NCI-H1092 (cell line): Measurements from ENCODE around the gene MTHFSD.

Source experiments
- DNase-seq: peaks from one replicate; lab custom pipeline; 2025; lab: John Stamatoyannopoulos, UW

The MTHFSD gene

DNA sequence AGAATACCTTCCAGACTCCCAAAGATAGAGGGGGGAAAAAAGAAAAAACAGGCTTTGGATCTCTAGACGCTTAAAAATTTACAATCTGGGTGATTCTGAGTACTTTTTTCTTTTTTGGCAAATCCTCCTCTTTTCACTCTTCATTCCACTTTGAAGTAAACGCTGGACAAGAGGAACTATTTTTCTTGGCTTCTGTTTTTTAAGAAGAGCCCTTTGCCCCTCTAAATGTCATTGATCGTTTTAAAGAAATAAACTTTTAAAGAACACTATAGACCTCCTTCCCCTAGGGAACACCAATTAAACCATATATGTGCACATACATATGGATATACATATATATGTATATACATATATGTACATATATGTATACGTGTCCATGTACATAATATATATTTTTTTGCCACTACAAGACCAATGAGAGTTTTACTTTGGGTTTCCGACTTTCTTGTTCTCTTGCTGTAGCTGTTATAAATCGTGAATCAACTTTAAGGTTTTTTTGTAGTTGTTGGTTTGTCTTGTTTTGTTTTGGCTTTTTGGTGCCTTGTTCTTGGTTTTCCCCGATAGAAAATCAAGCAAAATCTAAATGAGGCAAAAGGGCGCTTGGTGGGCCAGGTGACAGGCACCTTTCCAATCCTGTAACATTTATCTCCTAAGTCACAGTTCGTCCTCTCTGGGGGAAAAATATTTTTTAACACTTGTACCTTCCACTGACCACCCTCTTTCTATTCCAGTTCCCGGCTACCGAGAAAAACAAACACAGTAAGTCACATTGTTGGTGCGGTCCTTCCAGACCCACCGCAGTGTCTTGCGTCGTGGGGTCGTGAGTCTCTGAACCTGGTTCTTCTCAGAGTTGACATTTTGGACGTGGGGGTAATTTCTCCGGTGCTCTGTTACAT is 40.3 kb downstream of the MTHFSD start:
- no peak for DNase-seq

DNA sequence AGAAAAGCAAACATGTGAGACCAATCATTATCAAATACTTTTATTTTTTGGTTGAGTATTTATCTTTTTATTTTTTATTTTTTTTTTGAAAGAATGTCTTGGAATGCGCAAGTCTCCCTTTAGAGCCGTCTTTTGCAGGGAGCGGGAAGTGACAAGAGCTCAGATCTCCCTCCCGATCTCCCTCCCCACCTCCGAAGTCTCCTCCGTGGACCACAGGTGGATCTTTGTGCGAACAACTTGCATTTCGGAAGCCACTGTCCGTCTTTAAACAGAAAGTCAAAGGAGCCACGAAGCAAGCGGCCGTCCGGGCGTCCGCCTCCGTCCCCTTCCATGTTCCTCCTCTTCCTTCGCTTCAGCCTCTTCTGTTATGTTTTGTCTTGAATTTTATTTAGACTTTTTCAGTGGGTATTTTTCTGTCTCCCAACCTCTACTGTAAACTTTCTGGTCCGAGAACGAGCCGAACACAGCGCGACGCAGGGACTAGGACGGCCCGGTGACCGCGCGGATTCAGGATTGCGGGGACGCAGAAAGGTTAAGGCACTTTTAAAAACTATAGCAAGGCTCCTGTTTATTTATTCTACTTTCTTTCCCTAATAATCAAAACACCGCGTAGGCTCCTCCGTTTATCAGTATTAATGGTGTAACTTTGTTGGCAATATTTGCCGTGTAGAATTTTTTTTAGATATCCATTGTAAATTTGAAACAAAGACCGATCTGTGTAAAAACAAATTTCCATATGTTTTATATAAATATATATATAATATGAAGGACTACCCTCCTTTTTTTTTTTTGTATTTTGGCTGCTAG is 41.4 kb downstream of the MTHFSD start:
- no peak for DNase-seq

DNA sequence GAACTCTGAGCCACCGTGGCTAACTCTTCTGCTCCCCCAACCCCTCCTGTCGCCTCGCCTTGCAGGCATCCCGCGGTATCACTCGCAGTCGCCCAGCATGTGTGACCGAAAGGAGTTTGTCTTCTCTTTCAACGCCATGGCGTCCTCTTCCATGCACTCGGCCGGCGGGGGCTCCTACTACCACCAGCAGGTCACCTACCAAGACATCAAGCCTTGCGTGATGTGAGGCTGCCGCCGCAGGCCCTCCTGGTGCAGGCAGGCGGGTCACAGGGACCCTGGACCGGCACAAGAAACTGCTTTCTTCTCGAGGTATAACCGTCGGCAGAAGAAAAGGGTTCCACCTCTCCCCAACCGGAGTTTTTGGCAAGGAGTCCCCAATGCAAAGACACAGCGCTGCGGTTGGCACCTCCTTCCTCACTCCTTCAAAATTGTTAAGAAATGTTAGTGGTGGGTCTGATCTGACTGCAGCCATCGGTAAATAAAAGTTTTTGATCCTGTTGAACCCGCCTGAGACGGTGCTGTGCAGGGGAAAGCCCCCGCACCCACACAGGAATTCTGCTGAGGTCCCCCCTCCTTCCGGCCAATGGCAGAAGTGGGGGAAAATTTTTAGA is 42.1 kb downstream of the MTHFSD start:
- DNase-seq = no peak

DNA sequence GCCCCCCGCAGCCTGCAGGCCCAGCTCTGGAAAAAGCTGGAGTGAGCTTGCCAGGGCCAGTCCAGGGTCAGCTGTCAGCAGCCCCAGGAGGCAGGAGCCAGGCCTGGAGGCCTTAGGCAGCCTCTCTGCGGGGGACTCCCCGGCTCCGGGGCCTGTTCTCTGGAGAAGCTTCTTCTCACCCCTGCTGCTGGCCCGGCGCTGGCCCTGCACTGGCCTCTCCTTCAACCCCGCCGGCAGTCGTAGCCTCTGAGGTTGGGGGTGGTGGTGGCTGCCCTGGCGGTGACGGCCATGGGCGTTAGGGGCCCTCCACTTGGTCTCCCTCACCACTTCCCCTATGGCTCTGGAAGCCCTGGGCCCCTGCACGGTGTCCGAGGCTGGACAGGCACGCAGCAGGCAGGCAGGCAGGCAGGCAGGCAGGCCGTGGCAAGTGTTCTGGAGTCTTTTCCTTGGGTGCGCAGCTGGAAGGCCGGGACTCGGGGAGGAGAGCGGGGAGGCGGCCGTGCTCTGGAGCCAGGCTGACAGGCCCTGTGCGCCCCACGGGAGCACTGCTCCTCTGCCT is 42.7 kb downstream of the MTHFSD start:
- no peak for DNase-seq

DNA sequence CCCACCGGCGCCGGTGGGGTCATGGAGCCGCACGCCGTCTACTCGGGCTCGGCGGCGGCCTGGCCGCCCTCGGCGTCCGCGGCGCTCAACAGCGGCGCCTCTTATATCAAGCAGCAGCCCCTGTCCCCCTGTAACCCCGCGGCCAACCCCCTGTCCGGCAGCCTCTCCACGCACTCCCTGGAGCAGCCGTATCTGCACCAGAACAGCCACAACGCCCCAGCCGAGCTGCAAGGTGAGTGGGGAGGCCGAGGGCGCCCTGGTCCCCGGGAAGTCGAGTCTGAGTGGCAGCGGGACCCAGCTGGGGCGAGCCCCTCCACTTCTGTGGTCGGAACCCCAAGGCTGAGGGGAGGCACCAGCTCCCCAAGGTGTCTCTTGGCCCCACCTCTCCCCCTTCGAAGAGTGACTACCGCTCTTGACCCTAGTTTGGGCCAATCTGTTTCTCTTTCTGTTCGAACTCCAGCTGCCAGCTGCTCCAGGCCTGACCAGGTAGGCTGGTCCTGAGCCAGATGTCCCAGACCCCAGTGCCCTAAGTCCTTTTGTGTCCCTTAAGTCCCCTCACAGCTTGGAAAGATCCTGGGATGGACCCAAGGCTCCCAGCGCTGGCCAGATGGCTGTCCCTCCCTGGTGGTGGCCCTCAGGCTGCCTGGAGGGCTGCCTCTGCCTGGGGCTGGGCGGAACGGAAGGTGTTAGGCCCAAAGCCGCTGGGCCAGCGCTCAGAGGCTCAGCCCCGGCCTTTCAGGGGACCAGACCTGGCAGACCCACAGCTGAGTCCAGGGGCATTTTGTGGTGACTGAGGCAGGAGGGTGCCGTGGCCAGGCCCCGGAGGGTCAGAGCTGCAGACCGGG is 43.5 kb downstream of the MTHFSD start:
- DNase-seq = no peak

DNA sequence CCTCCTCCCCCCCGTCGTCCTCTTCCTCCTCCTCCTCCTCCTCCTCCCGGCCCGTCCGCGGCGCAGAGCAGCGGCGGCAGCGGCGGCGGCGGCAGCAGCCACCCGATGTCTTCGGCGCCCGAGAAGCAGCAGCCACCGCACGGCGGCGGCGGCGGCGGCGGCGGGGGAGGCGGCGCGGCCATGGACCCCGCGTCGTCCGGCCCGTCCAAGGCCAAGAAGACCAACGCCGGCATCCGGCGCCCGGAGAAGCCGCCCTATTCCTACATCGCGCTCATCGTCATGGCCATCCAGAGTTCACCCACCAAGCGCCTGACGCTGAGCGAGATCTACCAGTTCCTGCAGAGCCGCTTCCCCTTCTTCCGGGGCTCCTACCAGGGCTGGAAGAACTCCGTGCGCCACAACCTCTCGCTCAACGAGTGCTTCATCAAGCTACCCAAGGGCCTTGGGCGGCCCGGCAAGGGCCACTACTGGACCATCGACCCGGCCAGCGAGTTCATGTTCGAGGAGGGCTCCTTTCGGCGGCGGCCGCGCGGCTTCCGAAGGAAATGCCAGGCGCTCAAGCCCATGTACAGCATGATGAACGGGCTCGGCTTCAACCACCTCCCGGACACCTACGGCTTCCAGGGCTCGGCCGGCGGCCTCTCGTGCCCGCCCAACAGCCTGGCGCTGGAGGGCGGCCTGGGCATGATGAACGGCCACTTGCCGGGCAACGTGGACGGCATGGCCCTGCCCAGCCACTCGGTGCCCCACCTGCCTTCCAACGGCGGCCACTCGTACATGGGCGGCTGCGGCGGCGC is 44.4 kb downstream of the MTHFSD start, which contains the start of gene FOXF1:
Gene FOXF1, plus strand, starts transcription at position 63 of the 797 bp plus-strand sequence. Its CDS starts 43 bp downstream, at position 106.
- no peak for DNase-seq

DNA sequence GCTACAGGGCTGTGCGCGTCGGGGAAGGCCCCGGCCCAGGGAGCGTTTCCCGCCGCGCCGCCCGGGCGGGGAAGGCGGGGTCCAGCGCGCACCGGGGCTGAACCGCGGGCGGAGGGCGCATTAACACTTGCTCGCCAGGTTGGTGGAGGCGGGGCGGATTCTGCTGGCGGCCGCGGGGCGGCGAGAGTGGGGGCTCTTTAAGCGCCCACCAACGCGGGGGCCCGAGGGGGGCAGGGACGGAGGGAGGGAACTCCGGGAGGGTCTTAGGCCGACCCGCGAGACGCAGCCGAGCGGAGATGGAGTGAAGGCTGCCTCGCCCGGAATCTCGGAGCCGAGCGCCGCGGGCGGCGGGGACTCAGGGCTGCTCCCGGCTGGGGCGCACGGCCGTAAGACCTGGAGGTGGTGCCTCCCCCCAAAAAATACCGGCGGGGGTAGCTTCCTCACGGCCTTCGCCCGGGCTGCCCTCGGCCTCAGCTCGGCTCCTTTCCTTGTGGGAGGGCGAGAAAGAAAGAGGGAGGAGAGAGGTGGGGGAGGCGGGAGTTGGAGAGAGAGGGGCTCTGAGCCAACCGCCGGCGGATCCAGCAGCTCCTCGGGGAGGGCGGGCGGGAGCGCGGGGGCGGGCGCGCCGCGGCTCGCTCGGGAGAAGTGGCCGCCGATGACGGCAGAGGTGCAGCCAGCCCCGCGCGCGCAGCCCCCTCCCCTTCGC is 45.1 kb downstream of the MTHFSD start:
- DNase-seq = no peak

DNA sequence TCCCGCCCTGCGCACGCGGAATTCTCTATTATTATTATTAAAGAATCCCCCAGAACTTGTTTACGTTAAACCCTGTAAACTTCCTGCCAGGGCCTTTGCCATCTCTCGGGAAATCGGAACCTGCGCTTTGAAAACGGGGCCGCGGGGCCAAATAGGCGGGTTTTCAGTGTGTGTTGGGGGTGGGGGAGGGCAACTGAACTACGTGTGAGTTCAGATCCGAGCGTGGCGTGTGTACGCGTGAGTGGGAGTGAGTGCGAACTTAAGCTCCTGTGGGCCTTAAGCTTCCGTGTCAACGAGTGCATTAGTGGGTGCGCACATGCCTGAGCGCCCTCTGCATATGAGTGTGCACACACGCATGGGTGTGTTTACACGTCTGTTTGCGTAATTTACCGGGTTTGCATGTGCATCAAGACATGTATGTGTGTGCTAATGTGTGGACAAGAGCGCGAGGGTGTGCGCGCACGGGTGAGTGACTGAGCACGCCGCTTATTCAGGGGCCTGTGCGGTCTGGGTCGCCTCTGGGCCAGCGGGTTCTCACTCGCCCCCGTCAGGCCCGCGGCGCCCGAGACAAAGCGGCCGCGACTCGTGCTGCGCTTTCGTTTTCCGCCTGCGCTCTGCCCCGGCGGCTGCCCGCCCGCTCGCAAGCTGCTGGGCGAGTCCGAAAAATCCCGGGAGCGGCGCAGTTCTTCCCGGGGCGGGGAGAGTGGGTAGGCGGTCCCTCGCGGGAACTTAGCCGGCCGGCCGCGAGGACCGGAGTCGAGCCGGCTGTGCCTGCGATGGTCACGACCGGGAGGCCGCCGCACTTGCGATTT is 45.9 kb downstream of the MTHFSD start:
- no peak for DNase-seq

DNA sequence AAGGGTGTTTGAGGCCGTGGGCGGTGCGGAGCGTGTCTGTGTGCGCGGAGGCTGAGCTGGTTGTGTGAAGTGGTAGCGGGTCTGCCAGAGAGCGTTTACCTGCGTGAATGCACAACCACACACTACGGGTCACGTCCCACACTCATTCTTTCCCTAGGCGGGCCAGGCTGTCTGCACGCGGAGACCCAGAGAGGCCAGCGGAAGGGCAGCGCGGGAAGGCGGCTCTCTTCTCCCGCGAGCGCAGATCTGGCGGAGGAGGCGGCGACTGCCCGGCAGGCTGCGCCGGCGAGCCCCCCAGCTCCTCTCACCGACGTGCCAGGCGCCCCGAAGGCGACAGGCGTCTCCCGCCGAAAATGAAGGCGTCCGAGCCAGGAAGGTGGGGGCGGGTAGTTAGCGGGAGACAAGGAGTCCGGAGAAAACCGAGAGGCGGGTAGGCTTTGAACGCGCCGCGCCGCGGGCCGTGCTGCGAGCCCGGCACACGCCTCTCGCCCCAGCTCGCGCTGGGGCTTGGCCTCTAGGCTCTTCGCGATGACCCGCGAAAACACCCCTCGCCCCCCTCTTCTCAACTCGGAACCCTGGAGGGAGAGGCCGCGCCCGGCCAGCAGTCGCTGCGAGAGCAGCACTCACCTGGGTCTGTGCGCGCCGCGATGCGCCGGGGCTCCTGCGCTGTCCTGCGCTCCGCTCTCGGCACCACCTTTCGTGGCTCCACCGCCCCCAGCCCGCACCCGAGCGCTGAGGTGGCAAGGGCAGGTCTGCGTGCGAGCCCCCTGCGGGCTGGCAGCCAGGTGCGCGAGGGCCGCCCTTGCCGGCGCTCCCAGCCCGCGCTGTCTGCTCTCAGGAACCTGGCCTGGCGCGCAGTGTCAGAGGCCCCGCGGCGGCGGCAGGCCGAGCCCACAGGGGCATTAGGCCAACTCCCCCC is 46.7 kb downstream of the MTHFSD start:
- no peak for DNase-seq

DNA sequence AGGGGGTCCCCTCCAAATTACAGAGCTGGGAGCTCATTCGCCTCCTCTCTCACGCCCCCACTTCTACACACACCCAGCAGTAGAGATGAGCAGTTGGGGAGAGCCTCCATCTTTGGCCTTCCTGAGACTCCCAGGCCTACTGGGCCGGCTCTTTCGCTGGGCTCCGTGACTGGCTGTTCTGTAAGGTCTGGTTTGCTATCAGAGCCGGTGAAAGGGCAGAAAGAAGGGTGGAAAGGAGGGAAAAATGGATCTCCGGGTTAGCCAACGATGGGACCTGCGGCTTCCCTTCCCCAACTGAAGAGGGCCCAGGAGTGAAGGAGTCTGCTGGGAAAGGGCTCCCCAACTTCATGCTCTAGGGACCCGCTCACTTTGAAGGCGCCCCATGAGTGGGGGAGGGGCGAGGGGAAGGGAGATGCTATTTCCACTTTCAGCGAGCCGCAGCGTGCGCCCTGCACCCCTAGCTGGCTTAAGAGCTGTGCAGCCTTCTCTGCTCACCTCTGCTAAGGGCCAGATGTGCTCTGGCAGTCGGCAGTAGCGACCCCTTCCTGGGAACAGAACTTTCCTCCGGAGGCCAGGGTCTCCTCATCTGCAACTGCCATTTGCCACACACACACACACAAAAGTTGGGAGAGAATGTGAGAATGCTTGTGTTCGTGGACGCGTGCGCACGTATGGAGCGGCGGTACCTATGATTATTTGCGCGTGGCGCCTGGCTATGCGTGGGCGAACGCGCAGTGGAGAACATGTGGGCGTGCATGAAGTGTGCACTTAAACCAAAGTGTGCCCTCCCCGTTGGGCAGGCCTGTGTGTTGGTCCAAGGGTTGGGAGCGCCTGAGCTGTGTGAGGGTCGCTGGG is 47.6 kb downstream of the MTHFSD start:
- no peak for DNase-seq

DNA sequence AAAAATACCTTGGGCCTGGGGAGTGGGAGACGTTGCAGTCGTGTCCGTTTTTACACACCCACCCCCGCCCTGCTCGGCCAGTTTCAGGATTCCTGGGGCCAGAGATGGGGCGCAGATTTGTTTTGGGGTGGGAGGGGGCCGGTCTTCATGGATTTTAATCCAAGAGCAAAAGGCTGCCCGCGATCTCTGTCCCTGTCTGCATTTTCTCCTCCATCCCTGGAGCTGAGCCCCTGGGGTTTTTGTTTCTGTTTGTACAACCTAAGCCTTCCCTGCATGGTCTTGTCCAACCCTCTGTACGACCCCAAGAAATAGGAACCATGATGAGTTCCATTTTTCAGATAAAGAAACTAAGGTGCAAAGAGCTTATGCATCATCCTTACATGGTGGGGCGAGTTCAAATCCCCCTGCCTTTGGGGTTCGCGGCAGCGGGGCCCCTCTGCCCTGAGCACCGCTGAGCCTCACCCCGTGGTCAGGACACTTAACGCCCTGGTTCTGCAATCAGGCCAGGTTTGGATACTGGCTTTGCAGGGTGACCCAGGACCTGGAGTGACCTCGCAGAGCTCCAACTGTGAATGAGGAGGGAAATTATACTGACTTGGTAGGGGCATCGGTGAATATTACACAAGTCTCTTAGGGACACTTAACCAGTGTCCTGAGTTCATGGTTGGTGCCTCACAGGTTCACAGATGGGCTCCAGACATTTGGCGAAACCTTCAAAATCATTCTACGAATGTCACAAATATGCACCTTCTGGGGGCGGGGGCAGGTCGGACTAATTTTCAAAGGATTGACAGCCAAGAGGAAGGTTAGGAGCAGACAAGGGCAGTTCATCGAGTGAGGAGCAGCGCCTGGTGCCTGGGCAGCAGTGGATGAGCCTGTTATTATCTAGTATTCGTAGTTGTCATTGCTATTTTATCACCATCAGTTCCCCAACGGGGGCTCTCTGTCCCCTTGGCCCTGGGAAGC is 48.9 kb downstream of the MTHFSD start:
- DNase-seq = no peak

DNA sequence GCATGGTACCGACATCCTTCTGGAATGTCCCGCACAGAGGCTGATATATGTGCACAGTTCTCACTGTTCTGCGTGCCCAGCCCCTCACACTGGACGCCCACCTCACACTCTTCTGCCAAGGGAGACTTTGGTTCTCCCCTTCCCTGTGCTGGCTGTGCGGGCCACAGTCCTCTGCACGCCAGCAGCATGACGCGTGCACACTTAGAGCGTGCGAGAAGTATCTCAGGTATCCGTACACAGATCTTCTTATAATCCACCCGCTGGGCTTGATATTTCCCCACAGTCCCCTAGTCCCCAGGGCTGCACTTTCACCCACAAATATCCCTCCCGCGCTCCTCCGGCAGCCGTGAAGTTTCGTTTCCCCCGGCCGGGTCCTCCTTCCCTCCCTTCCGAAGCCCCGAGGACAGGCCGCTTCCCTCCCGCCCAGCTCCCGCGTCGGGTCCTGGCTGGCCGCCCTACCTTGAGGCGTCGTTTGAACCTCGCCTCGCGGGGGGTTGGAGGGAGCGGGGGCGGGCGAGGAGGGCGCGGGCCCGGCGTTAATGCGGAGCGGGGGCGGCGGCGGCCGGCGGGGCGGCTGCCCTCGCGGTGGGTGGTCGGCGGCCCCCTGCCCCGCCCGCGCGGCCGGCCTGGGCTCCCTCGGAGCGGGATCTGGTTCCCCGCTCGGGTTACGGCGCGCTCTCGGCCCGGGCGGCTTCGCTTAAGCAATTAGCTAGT is 49.7 kb downstream of the MTHFSD start:
- no peak for DNase-seq

DNA sequence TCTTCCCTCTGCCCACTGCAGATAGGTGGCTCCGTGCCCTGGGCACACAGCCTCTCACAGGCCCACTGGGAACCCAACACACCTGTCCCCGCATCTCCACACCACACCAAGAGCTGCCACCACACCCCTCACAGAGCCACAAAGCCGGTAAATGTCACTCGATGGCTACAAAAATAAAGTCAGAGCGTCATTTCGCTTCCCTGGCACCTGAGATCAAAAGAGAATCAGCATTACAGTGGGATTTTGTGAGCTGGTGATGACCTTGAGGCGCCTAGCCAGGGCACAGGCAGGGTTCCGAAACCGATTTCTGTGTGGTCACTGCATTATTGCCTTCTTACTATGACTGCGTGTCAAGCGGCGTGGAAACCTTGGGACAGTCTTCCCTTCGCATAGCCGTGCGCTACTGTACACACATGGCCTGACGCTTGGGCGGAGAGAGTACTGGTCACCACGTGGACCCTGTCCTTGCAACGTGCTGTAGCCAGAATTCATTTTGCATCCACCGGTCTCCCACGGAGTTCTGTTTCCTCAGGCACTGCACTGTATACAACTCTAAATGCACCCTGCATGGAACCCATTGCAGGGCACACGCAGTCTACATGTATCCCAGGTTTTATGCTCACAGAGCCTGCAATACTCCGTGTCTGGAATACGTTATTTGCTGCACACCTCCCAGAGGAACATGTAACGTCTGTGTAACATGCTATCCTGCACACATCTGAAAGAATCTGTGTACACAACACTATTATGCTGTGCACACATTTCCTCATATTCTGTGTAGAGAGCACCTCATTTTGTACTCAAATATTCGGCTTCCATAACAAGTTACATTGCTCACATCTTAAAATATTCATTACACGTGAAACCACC is 50.5 kb downstream of the MTHFSD start:
- no peak for DNase-seq

DNA sequence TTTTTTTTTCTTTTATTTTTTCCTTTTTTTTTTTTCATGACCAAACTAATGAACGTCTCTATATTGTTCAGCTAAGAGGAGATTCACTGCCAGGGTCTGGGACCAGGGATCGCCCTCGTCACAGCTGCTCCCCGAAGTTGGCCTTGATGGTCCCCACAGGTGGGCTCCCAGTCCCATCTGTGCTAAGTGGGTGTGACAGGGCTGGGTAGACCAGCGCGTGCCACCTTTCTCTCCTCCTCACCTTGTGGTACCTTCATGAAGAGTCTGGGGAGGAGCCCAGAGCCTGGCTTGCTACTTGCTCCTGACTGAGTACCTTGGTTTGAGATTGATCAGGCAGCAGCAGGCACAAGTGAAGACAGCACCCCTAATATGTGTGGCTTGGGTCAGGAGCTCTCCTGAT is 51.2 kb downstream of the MTHFSD start:
- no peak for DNase-seq
